Peyer's patch (tissue), 4 donors: ENCODE measurements around the gene DACH1. TPM values are rescaled to one million over a fixed set of nuclear protein-coding genes. Genes with fewer than 3 reads are reported as not detected.

Experiments used
- DNase-seq, 3 donors: peaks; one replicate each; pipeline ENCODE4 v3.0.0-alpha.2; 2017 to 2019
- H3K27ac ChIP-seq, 4 donors: fragments of 200-600 bp; sonication (generic); one replicate each; pipeline ENCODE4 v1.5.1; 2016 to 2019
- H3K27me3 ChIP-seq, 2 donors: fragments of 200-600 bp; sonication (generic); one replicate each; pipeline ENCODE4 v1.5.1; 2019
- H3K36me3 ChIP-seq, 3 donors: fragments of 200-600 bp; sonication (generic); one replicate each; pipeline ENCODE4 v1.5.1; 2016 to 2019
- H3K4me1 ChIP-seq, 4 donors: fragments of 200-600 bp; sonication (generic); one replicate each; pipeline ENCODE4 v1.5.1; 2016 to 2019
- H3K4me3 ChIP-seq, 4 donors: fragments of 200-600 bp; sonication (generic); 1 replicate in 3 of 4; 2 replicates in 1 of 4; pipeline ENCODE4 v1.5.1; 2016 to 2019; ENCODE audit warnings: mild to moderate bottlenecking in 1 of 4
- H3K9me3 ChIP-seq, 4 donors: fragments of 200-600 bp; sonication (generic); one replicate each; pipeline ENCODE4 v1.5.1; 2016 to 2019; ENCODE audit warnings: mild to moderate bottlenecking in 1 of 4
- CTCF ChIP-seq, 6 experiments: fragments of 450-650 bp in 4 of 6; fragments of 200-600 bp in 2 of 6; sonication (generic) in 1 of 6; IDR thresholded peaks; one replicate each; pipeline ENCODE4 v1.5.1; 2017 to 2019; ENCODE audit warnings: antibody characterized with exemption in 6 of 6, mild to moderate bottlenecking in 3 of 6, moderate library complexity in 1 of 6
- POLR2A ChIP-seq, 2 donors: fragments of 450-650 bp; IDR thresholded peaks; one replicate each; pipeline ENCODE4 v1.5.1; 2017; ENCODE audit warnings: antibody characterized with exemption in 2 of 2, mild to moderate bottlenecking in 2 of 2, moderate library complexity in 2 of 2
- total RNA-seq, 4 donors: library from RNA; depleted of rRNA; stranded (reverse); fragments of >200 nt; gene quantifications; one replicate each; pipeline ENCODE4 v1.1.0, GENCODE V29; 2016

Gene DACH1
- total RNA-seq, 4 donors from 2014 or later, result 15.2 to 63.5 (median 24.4) TPM

GRCh38 chr13:71589032-71589431 lies 278.0 kb downstream of the DACH1 start:
- no peak overlapping the region for H3K4me3 ChIP-seq
- H3K9me3 ChIP-seq, result no peaks in the 10 kb centered on the region
- DNase-seq, result no peak
- no peaks in the 10 kb centered on the region for H3K27me3 ChIP-seq
- H3K27ac ChIP-seq, result no peak overlapping the region
- H3K36me3 ChIP-seq, result no peaks in the 10 kb centered on the region
- no peaks in the 10 kb centered on the region for H3K4me1 ChIP-seq
- TF ChIP-seq POLR2A (IDR thresholded peaks at IDR 0.05) (no peak), CTCF (IDR thresholded peaks at IDR 0.05) (no peak)

GRCh38 chr13:71587817-71588216 lies 279.2 kb downstream of the DACH1 start:
- no peaks in the 10 kb centered on the region for H3K4me1 ChIP-seq
- H3K9me3 ChIP-seq, result no peaks in the 10 kb centered on the region

GRCh38 chr13:71587193-71587592 lies 279.8 kb downstream of the DACH1 start:
- Histone ChIP-seq H3K9me3 (no peaks in the 10 kb centered on the region), H3K4me1 (no peaks in the 10 kb centered on the region), H3K4me3 (no peak overlapping the region), H3K36me3 (no peaks in the 10 kb centered on the region), H3K27ac (no peak overlapping the region), H3K27me3 (no peaks in the 10 kb centered on the region)
- no peak for TF ChIP-seq CTCF (IDR thresholded peaks at IDR 0.05)
- TF ChIP-seq POLR2A (IDR thresholded peaks at IDR 0.05), result no peak
- no peak for DNase-seq

More at GRCh38 chr13:71587817-71588216, 279.2 kb downstream of the DACH1 start:
- no peak overlapping the region for H3K4me3 ChIP-seq
- TF ChIP-seq CTCF (IDR thresholded peaks at IDR 0.05) (no peak), POLR2A (IDR thresholded peaks at IDR 0.05) (no peak)
- no peaks in the 10 kb centered on the region for H3K36me3 ChIP-seq
- no peak overlapping the region for H3K27ac ChIP-seq
- no peak for DNase-seq
- no peaks in the 10 kb centered on the region for H3K27me3 ChIP-seq

GRCh38 chr13:71583581-71583980 lies 283.4 kb downstream of the DACH1 start:
- H3K27ac ChIP-seq, result no peak overlapping the region
- H3K4me1 ChIP-seq, result no peaks in the 10 kb centered on the region
- TF ChIP-seq POLR2A (IDR thresholded peaks at IDR 0.05) (no peak), CTCF (IDR thresholded peaks at IDR 0.05) (no peak)
- H3K4me3 ChIP-seq, result no peak overlapping the region
- H3K36me3 ChIP-seq, result no peaks in the 10 kb centered on the region
- H3K9me3 ChIP-seq, result no peaks in the 10 kb centered on the region
- no peaks in the 10 kb centered on the region for H3K27me3 ChIP-seq
- no peak for DNase-seq

- Histone ChIP-seq H3K9me3 (no peaks in the 10 kb centered on the region), H3K4me1 (no peaks in the 10 kb centered on the region), H3K27me3 (no peaks in the 10 kb centered on the region), H3K36me3 (no peaks in the 10 kb centered on the region), H3K4me3 (no peak overlapping the region), H3K27ac (no peak overlapping the region)
- TF ChIP-seq CTCF (IDR thresholded peaks at IDR 0.05) (no peak), POLR2A (IDR thresholded peaks at IDR 0.05) (no peak)
- DNase-seq, result no peak
Measured at GRCh38 chr13:71580614-71581013, 286.4 kb downstream of the DACH1 start.

- no peak overlapping the region for H3K4me3 ChIP-seq
- H3K27ac ChIP-seq, result no peak overlapping the region
- H3K27me3 ChIP-seq, result no peaks in the 10 kb centered on the region
- no peaks in the 10 kb centered on the region for H3K9me3 ChIP-seq
- no peaks in the 10 kb centered on the region for H3K36me3 ChIP-seq
- TF ChIP-seq CTCF (IDR thresholded peaks at IDR 0.05) (no peak), POLR2A (IDR thresholded peaks at IDR 0.05) (no peak)
- no peak for DNase-seq
- H3K4me1 ChIP-seq, result no peaks in the 10 kb centered on the region
Measured at GRCh38 chr13:71578048-71578447, 289.0 kb downstream of the DACH1 start.
